ENCODE measurements around the gene B4GALT3.

The B4GALT3 gene

DNA sequence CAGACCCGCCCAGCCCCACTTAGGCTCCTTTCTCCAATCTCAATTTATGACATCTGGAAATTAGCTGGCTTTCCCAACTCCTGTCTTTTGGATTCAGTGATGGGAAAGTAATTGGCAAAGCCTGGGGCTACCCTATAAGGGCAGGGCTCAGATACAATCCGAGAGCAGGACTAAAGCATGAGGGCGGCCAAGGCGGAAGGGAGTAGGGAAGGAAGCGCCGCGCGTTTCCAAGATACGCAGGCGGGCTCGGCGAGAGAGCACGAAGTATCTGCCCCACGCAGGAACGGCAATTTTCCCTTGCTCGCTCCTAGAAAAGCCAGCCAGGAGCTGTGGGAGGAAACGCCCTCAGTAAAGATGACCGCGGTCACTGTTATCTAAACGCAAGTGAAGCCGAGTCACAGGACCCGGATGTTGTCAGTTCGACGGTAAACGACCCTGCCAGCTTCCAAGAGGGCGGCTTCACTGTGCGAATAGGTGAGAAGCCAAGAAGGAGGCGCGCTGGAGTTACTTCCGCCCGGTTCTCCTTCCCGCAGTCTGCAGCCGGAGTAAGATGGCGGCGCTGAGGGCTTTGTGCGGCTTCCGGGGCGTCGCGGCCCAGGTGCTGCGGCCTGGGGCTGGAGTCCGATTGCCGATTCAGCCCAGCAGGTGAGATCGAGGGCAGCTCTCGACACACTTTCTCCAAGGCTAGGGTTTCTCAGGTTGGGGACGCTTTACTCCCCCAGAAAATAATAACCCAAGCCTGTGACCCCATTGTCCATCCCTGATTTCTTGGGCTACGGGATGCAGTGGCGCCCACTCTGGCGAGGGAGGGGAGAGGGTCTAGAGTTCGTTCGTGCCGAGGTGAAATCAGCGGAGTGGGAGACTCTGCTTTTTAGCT is 24.8 kb upstream of the B4GALT3 start, which contains the start of gene NDUFS2:
Gene NDUFS2 (plus strand): TSS at position 532 of the 877 bp plus-strand sequence. CDS start 19 bp downstream, at position 551.
- peak; percentile 98 for DNase-seq

DNA sequence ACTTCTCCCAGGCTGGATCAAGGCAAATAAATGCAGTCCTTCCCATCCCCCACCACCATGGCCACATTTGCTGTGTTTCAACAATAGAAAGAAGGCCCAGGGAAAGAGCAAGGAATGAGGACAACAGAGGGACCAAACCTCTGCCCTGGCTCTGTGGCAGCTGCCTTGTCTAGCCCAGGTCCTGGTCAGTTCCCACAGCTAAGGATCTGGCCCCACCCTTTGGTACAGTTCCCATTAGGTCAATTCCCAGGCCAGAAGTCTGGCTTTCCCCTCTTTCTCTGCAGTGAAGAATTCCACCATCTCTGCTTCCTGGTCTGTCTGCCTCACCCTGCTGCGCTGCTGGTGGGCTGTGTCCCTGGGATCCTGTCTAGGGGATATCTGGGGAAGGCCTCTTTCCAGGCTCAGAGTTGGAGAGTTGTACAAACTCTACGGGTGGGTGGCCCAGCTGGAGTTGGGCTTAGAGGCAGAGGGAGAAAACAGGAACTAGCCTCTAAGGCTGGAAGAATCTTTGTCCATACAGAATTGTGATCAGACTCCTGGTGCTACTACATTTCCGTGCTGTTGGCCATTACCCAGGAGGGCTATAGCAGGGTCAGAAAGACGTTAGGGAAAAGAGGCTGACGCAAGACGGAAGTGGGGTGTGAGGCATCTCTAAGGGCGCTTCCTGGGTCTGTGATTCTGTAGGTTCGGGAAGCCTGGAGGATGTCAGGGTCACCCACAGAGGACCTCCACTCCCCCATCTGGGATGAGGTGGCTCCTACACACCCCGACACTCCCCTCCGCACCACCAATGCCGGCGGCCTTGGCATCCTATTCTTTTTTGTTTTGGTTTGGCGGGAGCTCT is 23.9 kb upstream of the B4GALT3 start:
- DNase-seq, result no peak

DNA sequence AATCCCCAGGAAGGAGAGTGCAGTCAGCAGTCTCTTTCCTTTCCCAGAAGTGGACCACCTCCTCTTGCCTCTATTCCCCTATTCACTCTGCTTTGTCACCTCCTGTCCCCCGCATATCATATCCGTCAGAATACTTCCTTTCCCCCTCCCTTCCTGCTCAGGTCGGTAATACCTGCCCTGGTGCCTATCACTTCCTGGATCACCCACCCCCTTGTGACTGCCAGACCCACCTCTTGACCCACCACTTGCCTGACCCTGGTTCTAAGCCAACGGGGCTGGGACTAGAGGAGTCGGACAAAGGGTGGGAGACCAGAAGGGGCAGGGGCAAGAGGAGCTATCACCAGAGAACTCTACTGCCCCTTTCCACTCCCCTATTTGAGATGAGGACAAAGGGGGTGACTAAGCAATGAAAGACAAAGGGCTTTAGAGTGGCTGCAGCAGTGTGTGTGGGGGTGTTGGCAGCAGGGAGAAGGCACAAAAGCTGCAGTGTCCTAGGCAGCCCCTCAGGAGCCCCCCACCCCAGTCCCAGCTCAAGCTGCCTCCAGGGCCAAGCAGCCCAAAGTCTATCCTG is 23.2 kb upstream of the B4GALT3 start:
- DNase-seq, result no peak

DNA sequence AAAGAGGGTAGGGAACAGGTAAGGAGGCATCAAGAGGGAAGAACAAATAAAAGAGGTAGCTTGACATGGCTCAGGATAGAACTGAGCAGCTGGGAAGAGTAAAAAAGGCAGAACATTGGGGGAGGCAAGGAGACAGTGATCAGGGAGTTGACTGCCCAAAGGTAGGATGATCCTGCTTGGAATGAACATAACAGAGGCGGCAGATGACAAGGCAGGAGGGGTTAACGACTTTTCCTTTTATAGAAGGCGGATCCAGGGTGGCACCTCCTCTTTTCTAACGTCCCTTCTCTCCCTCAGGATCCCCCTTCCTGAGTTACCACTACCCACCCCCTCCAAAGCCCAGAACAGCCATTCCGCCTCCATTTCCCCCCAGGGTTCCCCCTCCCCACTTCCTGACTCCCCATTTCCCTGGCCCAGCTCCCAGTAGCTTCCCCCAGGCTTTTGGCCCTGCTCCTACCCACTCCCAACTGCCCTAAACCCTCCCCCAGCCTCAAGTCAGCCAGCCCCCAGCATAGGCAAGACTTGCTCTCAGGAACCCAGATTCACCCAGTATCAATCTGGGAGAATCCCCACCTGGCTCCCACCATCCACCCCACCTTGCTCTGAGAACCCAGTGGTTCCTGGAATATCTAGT is 22.3 kb upstream of the B4GALT3 start:
- no peak for DNase-seq

DNA sequence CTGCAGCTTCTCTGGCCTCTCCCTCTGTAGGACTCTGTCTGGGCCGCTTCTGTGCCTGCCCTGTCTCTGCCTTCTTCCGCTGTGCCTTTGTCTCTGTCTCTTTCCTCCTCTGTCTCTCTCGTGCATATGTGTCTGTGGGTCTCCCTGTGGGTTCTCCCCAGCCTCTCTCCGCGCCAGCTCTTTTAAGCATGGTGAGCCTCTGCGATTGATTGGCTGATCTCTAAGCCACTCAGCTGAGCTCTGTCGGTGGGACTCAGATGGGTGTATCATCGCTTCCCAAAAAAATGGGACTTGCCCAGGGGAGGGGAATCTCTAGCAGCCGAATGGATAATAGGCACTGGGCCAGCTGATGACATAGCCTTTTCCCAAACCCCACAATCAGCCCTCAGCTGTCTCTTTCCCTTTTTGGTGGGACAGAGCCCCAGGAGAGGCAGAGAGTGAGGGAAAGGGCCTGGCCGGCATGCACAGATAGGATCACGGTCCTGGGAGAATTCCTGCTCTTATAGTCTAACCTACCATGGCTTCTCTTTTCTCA is 21.7 kb upstream of the B4GALT3 start, which contains the start of gene ADAMTS4:
Gene ADAMTS4 (minus strand): TSS at position 158 of the 535 bp plus-strand sequence. CDS start 427 bp downstream, outside the sequence.
- peak; percentile 19 for DNase-seq

DNA sequence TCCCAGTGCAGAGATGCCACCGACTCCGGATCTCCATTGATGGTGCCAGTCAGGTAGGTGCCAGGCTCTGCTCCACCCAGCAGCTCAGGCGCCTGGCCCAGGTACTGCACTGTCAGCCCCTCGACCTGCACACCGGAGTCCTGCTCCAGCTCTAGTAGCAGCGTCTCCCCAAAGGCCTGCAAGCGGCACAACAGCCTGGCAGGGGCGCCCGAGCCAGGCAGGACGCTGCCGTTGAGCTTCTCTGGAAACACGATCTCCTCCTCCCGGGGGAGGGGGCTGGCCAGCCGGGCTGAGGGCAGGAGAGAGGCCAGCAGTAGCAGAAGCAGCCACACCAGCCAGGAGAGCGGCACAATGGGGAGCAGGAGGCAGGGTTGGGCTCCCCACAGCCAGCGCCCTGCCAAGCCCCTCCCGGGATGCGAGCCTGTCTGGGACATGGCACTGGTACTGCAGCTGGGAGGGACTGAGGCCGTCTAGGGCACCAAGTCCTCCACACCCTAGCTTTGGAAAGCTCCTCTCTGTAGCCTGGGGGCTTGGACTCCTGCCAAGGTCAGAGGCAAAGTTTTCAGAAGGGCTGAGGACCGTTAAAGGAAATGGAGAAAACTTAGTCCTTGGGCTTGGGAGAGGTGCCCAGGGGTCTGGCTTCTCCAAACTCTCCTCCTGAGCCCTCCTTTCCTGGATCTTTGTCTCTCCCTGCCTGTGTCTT is 21.0 kb upstream of the B4GALT3 start:
- peak; percentile 48 for DNase-seq

DNA sequence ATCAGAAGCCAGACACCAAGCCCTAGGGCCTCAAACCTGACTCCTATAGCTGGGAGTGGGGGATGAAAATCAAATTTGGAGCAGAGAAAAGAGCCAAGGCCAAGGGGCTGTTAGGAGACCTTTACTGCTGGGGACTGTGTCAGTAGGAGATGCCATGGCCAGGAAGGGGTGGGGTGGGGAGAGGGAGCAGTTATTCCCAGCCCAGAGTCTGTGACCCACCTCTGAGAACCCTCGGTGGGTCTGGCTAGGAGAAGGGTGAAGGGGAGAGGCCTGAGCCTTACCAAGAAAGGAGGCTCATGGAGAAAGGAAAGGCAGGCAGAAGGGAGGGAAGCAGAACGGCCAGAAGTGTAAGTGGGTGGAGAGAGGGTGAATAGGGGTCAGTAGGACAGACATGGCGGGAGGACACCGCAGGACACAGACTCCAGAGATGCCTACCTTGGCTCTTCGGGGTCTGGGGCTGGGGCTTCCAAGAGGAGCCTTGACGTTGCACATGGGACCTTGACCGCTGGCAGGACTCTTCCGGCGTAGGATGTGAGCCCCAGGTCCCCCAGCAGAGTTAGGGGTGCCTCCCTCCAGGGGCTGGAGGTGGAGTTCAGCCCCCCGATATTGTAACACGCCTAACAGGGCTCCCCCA is 20.4 kb upstream of the B4GALT3 start:
- DNase-seq, result no peak

DNA sequence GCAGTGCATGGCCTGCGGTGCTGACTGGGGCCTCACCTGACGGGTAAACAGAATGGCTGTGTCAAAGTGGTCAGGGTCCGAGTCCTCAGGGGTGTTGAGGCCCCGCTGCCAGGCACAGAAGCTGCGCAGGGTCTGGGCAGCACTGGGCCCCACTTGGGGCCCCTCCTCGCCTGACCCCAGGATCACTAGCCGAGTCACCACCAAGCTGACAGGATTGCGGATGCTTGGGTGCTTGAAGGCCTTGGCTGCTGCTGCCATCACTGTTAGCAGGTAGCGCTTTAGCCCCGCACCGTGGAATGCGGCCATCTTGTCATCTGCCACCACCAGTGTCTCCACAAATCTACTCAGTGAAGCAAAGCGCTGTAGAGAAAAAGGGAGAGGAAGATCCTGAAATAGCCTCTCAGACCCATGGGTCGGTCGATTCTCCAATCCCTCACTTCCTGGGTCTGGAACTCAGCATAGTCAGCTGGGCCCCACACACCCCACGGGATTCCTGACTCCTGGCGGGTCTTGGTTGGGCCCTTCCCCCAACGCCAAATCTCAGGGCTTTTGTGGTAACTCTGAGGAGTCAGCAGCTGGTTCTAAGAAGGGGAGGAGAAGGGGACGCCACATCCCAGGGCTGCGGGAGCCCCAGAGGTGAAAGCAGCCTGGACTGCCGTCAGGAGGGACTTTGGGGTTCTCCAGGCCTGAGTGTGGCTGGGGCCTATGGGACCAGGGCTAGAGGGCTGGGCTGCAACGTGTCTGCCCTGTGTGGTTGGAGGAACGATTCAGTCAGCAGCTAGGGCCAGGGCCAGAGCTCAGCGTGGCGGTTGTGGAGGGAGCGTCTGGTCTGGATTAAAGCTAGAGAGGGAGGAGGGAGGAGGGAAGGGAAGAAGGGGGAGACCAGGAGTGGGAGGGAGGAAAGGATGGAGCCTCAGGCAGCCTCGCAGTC is 19.5 kb upstream of the B4GALT3 start:
- no peak for DNase-seq

DNA sequence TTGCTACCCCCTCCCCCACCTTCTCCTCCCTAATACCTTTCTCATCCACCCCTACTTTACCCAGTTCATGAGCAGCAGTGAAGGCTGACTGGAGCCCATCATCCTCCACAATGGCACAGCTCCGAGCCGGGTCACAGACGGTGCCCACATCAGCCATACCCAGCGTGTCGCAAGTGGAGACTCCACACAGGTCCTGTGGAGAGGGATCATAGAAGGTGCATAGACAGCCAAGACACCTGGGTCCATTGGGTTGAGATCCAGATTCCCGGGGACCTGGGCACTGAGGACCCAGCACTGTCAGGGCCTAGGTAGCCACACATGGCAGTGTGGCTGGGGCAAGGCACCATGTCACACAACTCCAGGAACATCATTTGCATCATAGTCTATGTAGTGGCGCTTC is 18.8 kb upstream of the B4GALT3 start:
- DNase-seq, result no peak

DNA sequence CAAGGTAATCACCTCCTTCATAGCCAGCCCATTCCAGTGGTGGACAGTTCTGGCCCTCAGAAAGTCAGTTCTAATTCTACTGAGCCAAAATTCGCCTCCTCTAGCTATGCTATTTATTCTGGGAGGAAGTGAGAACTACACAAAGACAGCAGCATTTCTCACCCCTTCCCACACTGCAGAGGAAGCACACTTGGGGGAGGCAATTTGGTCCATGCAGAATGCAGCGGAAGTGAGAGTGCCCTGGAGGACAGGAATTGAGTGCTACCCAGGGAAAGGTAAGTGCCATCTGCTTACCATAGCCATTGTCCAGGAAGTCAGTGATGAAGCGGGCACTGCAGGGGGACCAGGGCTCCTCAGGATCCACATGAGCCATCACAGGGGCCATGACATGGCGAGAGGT is 17.9 kb upstream of the B4GALT3 start:
- DNase-seq, result no peak

DNA sequence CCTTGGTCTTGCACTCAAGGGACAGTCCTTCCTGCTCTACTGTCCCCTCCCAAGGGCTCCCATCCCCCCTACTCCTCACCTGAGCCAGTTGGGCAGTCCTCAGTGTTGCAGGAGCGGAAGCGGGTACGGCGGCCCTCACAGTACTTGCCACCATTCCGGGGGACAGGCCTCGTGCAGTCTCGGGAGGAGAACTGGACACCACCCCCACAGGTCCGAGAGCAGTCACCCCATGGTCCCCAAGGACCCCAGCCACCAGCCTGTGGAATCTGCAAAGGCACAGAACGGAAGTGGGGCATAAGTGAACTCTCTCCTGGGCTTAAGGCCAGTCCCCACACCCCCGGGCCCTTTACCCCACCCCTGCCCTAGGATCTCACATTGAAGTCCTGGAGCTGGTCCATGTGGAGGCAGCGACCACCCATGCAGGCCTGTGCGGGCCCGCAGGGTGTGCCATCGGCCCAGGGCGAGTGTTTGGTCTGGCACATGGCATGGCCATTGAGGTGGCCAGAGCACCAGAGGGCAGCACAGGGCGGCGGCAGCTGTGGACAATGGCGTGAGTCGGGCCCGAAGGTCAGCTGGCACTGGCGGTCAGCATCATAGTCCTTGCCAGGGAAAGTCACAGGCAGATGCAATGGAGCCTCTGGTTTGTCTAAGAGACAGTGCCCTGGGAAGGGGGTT is 16.4 kb upstream of the B4GALT3 start:
- DNase-seq, result no peak

DNA sequence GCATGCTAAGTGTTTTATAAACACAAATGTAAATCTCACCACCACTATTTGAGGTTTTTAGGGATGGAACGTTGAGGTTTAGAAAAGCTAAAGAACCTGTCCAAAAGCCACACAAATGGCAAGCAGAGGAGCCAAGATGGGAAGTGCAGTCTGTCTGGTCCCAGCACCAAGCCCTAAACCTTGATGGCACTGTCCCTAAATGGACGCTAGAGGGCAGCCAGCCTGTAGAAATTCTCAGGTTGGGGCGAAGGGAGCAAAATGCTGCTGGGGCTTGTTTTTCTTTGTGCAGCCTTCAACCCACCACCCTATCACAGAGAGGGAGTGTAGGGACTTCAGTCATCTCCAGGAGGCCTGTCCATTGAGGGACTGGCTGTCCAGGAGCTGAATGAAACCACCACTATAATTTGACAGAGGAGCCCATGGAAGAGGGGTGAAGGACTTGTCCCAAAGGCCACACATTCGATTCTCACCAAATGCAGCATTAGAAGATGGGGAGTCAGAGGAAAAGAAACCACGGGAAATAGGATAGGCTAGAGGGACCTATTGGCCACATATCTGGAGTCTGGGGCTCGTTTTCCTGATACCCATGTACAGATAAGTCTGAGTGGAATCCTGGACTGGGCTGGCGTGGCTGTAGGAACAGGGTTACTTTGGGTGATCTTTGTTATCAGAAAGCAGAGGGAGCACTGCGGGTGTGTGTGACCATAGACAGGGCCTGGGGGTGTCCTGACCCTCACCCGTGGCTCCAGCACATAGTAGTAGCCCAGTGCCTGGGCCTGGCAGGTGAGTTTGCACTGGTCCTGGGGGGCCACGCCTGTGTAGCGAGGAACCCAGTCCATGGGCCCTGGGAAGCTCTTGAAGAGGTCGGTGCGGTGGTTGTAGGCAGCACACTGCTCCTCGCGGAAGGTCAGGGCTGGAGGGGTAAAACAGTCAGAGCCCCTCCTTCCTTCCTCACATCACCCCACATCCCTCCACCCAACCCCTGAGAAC is 15.5 kb upstream of the B4GALT3 start:
- DNase-seq, result peak; percentile 36

DNA sequence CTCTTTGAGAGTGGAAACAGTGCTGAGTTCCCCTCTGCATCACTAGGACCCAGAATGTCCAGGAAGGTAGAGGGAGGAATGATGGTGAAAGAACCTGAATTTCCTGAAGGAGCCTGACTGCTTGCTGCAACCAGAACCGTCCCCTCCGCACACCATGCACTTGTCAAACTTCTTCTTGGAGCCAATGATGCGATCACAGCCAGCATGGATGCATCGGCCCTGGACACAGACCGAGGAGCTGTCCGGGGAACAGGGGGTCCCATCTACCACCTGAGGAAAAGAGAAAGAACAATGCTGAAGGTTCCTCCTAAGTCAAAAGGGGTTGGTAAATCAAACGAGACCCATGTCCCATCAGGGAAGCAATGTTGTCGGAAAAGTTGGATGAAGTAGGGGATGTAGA is 14.7 kb upstream of the B4GALT3 start:
- DNase-seq, result no peak

DNA sequence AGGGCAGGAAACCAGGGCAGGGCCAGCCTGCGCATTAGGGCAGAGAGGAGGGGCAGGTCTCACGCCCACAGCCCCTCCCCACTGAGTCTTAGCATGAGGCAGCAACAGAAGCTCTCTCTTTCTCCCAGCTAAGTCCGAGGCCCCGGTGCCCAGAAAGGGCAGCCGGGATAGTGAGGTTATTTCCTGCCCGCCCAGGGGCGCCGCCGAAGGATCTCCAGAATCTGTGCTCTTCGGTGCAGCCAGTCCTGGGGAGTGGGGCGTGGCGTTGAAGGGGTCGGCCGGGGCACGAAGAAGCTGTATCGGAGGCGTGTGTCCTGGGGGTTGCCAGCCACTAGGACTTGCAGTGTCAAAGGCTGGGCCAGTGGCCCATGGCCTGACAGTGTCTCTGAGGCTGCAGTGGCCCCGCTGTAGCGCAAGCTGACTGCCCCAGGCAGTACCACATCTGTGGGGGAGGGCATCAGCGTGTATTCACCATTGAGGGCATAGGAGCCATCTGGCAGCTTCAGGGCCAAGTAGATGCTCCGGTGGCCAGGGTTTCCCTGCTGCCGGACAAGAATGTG is 13.7 kb upstream of the B4GALT3 start:
- DNase-seq, result no peak

DNA sequence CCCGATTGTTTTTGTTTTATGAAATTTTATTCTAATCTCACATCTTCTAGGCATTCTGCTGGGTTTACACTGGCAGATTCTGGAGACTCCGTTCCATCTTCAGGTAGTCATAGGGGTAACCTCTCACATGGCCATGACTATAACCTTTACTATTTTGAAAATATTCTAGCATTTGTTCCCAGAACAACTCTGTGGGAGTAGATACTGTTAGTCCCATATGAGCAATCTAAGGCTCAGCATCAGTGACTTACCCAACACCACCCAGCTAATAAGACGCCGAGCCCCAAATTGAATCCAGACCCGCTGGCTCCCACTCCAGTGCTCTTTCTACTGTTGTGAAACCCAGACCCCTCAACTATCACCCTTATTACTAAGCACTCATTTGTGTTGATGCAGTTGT is 11.7 kb upstream of the B4GALT3 start:
- no peak for DNase-seq

DNA sequence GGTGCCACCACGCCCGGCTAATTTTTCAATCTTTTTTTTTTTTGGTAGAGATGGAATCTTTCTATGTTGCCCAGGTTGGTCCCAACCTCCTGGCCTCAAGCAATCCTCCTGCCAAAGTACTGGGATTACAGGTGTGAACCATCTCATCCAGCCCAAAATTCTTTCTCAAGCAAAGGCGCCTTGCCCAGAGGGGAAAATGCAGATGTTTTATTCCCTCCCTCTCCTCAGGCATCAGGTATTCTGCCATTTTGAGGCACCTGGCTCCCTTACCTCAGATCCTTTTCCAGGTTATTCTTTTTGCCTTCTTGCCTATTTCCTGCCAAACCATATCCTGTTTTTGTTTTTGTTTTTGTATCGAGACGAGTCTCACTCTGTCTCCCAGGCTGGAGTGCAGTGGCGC is 11.1 kb upstream of the B4GALT3 start:
- no peak for DNase-seq

DNA sequence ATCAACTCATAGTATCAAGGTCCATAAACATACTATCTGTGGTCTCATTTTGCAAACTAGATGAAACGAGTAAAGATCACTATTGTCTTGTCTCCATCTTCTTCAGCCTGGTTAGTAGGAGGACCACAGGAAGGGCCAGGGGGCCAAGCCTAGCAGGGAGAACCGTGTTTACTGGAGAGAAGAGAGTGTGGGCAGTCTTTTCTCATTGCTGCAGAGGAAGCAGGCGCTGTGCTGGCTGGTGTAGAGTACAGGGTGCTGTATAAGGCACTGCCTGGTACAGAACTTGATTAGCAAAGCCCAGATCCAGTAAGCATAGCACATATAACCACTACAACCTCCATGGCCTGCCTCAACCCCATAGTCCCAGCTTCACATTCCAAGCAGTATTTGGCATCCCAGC is 10.0 kb upstream of the B4GALT3 start:
- no peak for DNase-seq

DNA sequence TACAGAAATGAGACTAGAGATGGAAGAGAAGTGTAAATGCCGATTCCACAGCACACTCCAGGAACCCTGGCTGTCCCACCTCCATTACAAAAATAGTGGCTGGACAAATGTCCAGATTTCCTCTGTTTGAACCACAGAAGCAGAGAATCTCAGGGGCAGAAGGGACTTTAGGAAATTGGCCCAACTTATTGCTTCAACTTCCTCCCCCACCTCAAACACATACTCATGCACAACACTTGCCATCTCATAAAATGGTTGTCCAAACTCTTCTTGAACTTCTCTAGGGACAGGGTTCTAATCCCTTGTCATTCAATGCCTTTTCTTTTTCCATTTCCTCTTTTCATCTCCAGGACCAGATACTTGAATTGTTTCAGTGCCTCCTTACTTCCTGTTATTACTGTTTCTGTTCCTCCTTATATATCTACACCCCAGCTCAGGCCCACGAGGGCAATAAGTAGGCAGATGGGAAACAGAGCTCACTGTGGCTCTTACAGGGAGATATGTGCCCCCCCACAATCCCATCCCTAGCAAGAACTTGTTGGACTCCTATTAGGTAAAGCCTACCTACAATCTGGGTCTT is 8.5 kb upstream of the B4GALT3 start:
- peak; percentile 49 for DNase-seq

Data from DMS 273 treated with DMSO at 0.1 percent for 48 hours (cell line).